Testis (tissue), 3 donors: Measurements from ENCODE around the gene CDH1. TPM values are rescaled to one million over a fixed set of nuclear protein-coding genes. Genes with fewer than 3 reads are reported as not detected.

Experiments
- DNase-seq: peaks from one replicate; pipeline ENCODE4 v3.0.0-alpha.2; 2019
- H3K27ac ChIP-seq, 2 donors: fragments of 200-600 bp; sonication (generic); one replicate each; pipeline ENCODE4 v1.5.1; 2019
- H3K27me3 ChIP-seq: fragments of 200-600 bp; sonication (generic); one replicate; pipeline ENCODE4 v1.5.1; 2019
- H3K36me3 ChIP-seq: fragments of 200-600 bp; sonication (generic); one replicate; pipeline ENCODE4 v1.5.1; 2017; ENCODE audit warnings: low read depth; ENCODE audit errors: missing control alignments
- H3K4me1 ChIP-seq: fragments of 200-600 bp; sonication (generic); one replicate; pipeline ENCODE4 v1.5.1; 2019
- H3K4me3 ChIP-seq, 2 donors: fragments of 200-600 bp; sonication (generic); one replicate each; pipeline ENCODE4 v1.5.1; 2017 to 2019
- H3K9me3 ChIP-seq: fragments of 200-600 bp; sonication (generic); one replicate; pipeline ENCODE4 v1.5.1; 2017
- CTCF ChIP-seq, 3 experiments: fragments of 450-650 bp in 2 of 3; fragments of 200-600 bp in 1 of 3; sonication (generic) in 1 of 3; IDR thresholded peaks; one replicate each; pipeline ENCODE4 v1.5.1; 2016 to 2019; ENCODE audit warnings: antibody characterized with exemption in 3 of 3, mild to moderate bottlenecking in 2 of 3, moderate library complexity in 1 of 3
- POLR2A ChIP-seq: fragments of 450-650 bp; IDR thresholded peaks from one replicate; pipeline ENCODE4 v1.6.1; 2017; ENCODE audit warnings: antibody characterized with exemption, mild to moderate bottlenecking, moderate library complexity
- WGBS, 2 donors: methylation state at CpG; one replicate each; pipeline ENCODE4 v1.1.5; 2018; 5-methylcytosine and 5-hydroxymethylcytosine counted together
- intact Hi-C: fragments of 100-400 bp; cut with DNase I; formaldehyde crosslinking; loops from one replicate; pipeline ENCODE4 v1.15.1; 2023; ENCODE audit warnings: low total_unique reads
- polyA plus RNA-seq: library from polyadenylated mRNA; stranded (reverse); fragments of 350-450 nt; fragmentation: Illumina TruSeq; extraction: RNeasy Lipid Tissue Mini Kit (QIAGEN cat#74804); gene quantifications from one replicate; pipeline ENCODE4 v1.2.3, GENCODE V29; 2014; ENCODE audit warnings: low read depth, low replicate concordance; ENCODE audit not compliant: insufficient read depth
- total RNA-seq, 2 donors: library from RNA; depleted of rRNA; stranded (reverse); fragments of >200 nt; gene quantifications; one replicate each; pipeline ENCODE4 v1.2.3, GENCODE V29; 2016

Gene CDH1
- total and polyA plus RNA-seq, 3 donors from 2014 or later = 0.94 to 5.5 (median 2.1) TPM

- TF ChIP-seq POLR2A (no peak), CTCF (IDR thresholded peaks at IDR 0.05) (peak; percentile 26 to 59 (median 54))
- Histone ChIP-seq H3K4me3 (no peak overlapping the region), H3K36me3 (no peaks in the 10 kb centered on the region), H3K27me3 (no peaks in the 10 kb centered on the region), H3K9me3 (no peaks in the 10 kb centered on the region), H3K27ac (no peak overlapping the region), H3K4me1 (no peaks in the 10 kb centered on the region)
- WGBS, 2 donors = 26 to 41% methylated on average over 5 of the region's 5 CpGs
- intact Hi-C loops = no loop called here
- peak; percentile 60 for DNase-seq
These were observed 63.3 kb downstream of the CDH1 start for GRCh38 chr16:68800257-68800875.

- intact Hi-C loops = no loop called here
These were observed 65.1 kb downstream of the CDH1 start for GRCh38 chr16:68802190-68802589.

GRCh38 chr16:68806422-68806821 is 69.3 kb downstream of the CDH1 start:
- Histone ChIP-seq H3K36me3 (no peaks in the 10 kb centered on the region), H3K4me3 (no peak overlapping the region), H3K27me3 (no peaks in the 10 kb centered on the region), H3K27ac (no peak overlapping the region), H3K9me3 (no peaks in the 10 kb centered on the region), H3K4me1 (no peaks in the 10 kb centered on the region)
- TF ChIP-seq CTCF (IDR thresholded peaks at IDR 0.05) (no peak), POLR2A (no peak)
- DNase-seq = no peak
- 95% methylated on average over 2 of the region's 2 CpGs for WGBS, 2 donors
- intact Hi-C loops = no loop called here

More at GRCh38 chr16:68802190-68802589, 65.1 kb downstream of the CDH1 start:
- Histone ChIP-seq H3K9me3 (no peaks in the 10 kb centered on the region), H3K36me3 (no peaks in the 10 kb centered on the region), H3K27me3 (no peaks in the 10 kb centered on the region), H3K27ac (no peak overlapping the region), H3K4me3 (no peak overlapping the region), H3K4me1 (no peaks in the 10 kb centered on the region)
- WGBS, 2 donors = 90 to 95% methylated on average over 7 of the region's 7 CpGs
- DNase-seq = no peak
- TF ChIP-seq CTCF (IDR thresholded peaks at IDR 0.05) (no peak), POLR2A (no peak)

GRCh38 chr16:68806981-68807380 is 69.9 kb downstream of the CDH1 start:
- no peaks in the 10 kb centered on the region for H3K36me3 ChIP-seq
- DNase-seq = no peak
- intact Hi-C loops = no loop called here
- H3K4me1 ChIP-seq = no peaks in the 10 kb centered on the region
- no peak for TF ChIP-seq POLR2A
- no peak for TF ChIP-seq CTCF (IDR thresholded peaks at IDR 0.05)
- WGBS, 2 donors = 71 to 85% methylated on average over 1 of the region's 1 CpG
- no peak overlapping the region for H3K27ac ChIP-seq
- no peaks in the 10 kb centered on the region for H3K9me3 ChIP-seq
- H3K27me3 ChIP-seq = no peaks in the 10 kb centered on the region
- H3K4me3 ChIP-seq = no peak overlapping the region

- Histone ChIP-seq H3K36me3 (no peaks in the 10 kb centered on the region), H3K27ac (no peak overlapping the region), H3K4me3 (no peak overlapping the region), H3K9me3 (no peaks in the 10 kb centered on the region), H3K4me1 (no peaks in the 10 kb centered on the region), H3K27me3 (no peaks in the 10 kb centered on the region)
- DNase-seq = no peak
- TF ChIP-seq POLR2A = no peak
- TF ChIP-seq CTCF (IDR thresholded peaks at IDR 0.05) = no peak
- intact Hi-C loops = no loop called here
- WGBS, 2 donors = 75 to 84% methylated on average over 3 of the region's 3 CpGs
These were observed 77.4 kb downstream of the CDH1 start for GRCh38 chr16:68814516-68814915.
